SU-DHL-6 (cell line): ENCODE results near the gene TBC1D16.

Source experiments
- EZH2phosphoT487 ChIP-seq: fragments of 200-600 bp; sonication (generic), shearing (Covaris generic); conservative IDR thresholded peaks from 2 replicates; pipeline ENCODE4 v1.6.1; 2018; ENCODE audit warnings: mild to moderate bottlenecking, antibody characterized with exemption, low read length, moderate library complexity, mixed read lengths
- TF ChIP-seq, protein P1 (sequence below): fragments of 200-600 bp; sonication (generic); IDR thresholded peaks from one replicate; pipeline ENCODE4 v1.5.1; 2017; ENCODE audit warnings: antibody characterized with exemption, mild to moderate bottlenecking, low read length, moderate library complexity; ENCODE audit not compliant: insufficient read depth, poor library complexity, severe bottlenecking

- TF ChIP-seq, protein P1, sequence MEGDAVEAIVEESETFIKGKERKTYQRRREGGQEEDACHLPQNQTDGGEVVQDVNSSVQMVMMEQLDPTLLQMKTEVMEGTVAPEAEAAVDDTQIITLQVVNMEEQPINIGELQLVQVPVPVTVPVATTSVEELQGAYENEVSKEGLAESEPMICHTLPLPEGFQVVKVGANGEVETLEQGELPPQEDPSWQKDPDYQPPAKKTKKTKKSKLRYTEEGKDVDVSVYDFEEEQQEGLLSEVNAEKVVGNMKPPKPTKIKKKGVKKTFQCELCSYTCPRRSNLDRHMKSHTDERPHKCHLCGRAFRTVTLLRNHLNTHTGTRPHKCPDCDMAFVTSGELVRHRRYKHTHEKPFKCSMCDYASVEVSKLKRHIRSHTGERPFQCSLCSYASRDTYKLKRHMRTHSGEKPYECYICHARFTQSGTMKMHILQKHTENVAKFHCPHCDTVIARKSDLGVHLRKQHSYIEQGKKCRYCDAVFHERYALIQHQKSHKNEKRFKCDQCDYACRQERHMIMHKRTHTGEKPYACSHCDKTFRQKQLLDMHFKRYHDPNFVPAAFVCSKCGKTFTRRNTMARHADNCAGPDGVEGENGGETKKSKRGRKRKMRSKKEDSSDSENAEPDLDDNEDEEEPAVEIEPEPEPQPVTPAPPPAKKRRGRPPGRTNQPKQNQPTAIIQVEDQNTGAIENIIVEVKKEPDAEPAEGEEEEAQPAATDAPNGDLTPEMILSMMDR, result no peak
- no peak for TF ChIP-seq EZH2phosphoT487
Observed at GRCh38 chr17:80002070-80002641, 33.5 kb downstream of the TBC1D16 start.
